Hepatocyte (in vitro differentiated cells): ENCODE data around the gene PHOX2A.

Source experiments
- EZH2 ChIP-seq: fragments of 200-600 bp; sonication (generic); IDR thresholded peaks from 2 replicates; pipeline ENCODE4 v1.6.1; 2016; ENCODE audit warnings: antibody characterized with exemption, mild to moderate bottlenecking, borderline replicate concordance
- EZH2phosphoT487 ChIP-seq: fragments of 200-600 bp; sonication (generic); IDR thresholded peaks from one replicate; pipeline ENCODE4 v1.6.1; 2018; ENCODE audit warnings: antibody characterized with exemption, mild to moderate bottlenecking, low read depth, moderate library complexity; ENCODE audit not compliant: unreplicated experiment, severe bottlenecking
- TF ChIP-seq, protein P1 (sequence below): fragments of 200-600 bp; sonication (generic); IDR thresholded peaks from 2 replicates; pipeline ENCODE4 v1.5.1; 2016; ENCODE audit warnings: antibody characterized with exemption, mild to moderate bottlenecking; ENCODE audit not compliant: poor library complexity

GRCh38 chr11:72244060-72244360, at the start of gene PHOX2A:
- TF ChIP-seq, protein P1, sequence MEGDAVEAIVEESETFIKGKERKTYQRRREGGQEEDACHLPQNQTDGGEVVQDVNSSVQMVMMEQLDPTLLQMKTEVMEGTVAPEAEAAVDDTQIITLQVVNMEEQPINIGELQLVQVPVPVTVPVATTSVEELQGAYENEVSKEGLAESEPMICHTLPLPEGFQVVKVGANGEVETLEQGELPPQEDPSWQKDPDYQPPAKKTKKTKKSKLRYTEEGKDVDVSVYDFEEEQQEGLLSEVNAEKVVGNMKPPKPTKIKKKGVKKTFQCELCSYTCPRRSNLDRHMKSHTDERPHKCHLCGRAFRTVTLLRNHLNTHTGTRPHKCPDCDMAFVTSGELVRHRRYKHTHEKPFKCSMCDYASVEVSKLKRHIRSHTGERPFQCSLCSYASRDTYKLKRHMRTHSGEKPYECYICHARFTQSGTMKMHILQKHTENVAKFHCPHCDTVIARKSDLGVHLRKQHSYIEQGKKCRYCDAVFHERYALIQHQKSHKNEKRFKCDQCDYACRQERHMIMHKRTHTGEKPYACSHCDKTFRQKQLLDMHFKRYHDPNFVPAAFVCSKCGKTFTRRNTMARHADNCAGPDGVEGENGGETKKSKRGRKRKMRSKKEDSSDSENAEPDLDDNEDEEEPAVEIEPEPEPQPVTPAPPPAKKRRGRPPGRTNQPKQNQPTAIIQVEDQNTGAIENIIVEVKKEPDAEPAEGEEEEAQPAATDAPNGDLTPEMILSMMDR: no peak
- no peak for TF ChIP-seq EZH2
- TF ChIP-seq EZH2phosphoT487: no peak
